GM12878 (cell line): ENCODE data around the gene CCDC12. TPM values are rescaled to one million over a fixed set of nuclear protein-coding genes. Genes with fewer than 3 reads are reported as not detected.

Experiments
- ATAC-seq: fragments of 200-7000 bp; cut with Tn5 transposase; 3 replicates; pipeline ENCODE4 v1.9.1; 2020; ENCODE audit warnings: mild to moderate bottlenecking, moderate library complexity
- BruUV-seq: library from RNA; stranded (reverse); fragments of 400-500 nt; replicated peaks from 2 replicates; lab custom pipeline; 2021; lab: Mats Ljungman, UMichigan
- CTCF ChIA-PET: fragments of 300-600 bp; sonication (Branson Sonifier 250); formaldehyde crosslinking; extraction: SDS; loops from one replicate; lab custom pipeline; 2021; ENCODE audit warnings: inconsistent platforms; lab: Yijun Ruan, JAX
- POLR2A ChIA-PET: fragments of 350-600 bp; formaldehyde crosslinking; extraction: SDS; loops from one replicate; lab custom pipeline; 2021; ENCODE audit warnings: inconsistent platforms; lab: Charles Lee
- RAD21 ChIA-PET: fragments of 300-600 bp; sonication (Branson Sonifier 250); formaldehyde crosslinking; loops from one replicate; lab custom pipeline; 2023; ENCODE audit warnings: antibody characterized with exemption; ENCODE audit not compliant: unreplicated experiment; lab: Charles Lee
- SMC1A ChIA-PET: fragments of 300-600 bp; sonication (Branson Sonifier 250); formaldehyde crosslinking; loops from one replicate; lab custom pipeline; 2023; ENCODE audit not compliant: unreplicated experiment, uncharacterized antibody; lab: Charles Lee
- DNase-seq: peaks from one replicate; pipeline ENCODE4 v3.0.0-alpha.2; 2011; ENCODE audit warnings: low read depth, low spot score
- FAIRE-seq: peaks from 3 replicates; lab custom pipeline; 2011; peaks lifted over from hg19 to GRCh38; lab: Jason Lieb, UNC
- H2AFZ ChIP-seq: 2 replicates; pipeline ENCODE4 v1.6.0; 2011; ENCODE audit warnings: low read depth, low read length, control low read depth; ENCODE audit not compliant: control insufficient read depth
- H3K27ac ChIP-seq: 2 replicates; pipeline ENCODE4 v1.5.1; 2011; ENCODE audit warnings: control low read depth; ENCODE audit not compliant: control insufficient read depth, insufficient read depth
- H3K27me3 ChIP-seq, 2 experiments: replicated peaks in 1 of 2; 2 replicates each; pipeline versions ENCODE4 v1.6.0 to v1.6.1; 2011; ENCODE audit warnings: low read length in 1 of 2; ENCODE audit not compliant: control insufficient read depth in 2 of 2, insufficient read depth in 2 of 2
- H3K36me3 ChIP-seq, 2 experiments: 2 replicates each; pipeline ENCODE4 v1.5.1; 2011; ENCODE audit warnings: low read length in 1 of 2; ENCODE audit not compliant: control insufficient read depth in 2 of 2, insufficient read depth in 2 of 2
- H3K4me1 ChIP-seq: 2 replicates; pipeline ENCODE4 v1.6.1; 2011; ENCODE audit warnings: mild to moderate bottlenecking, low read length, moderate library complexity, mixed read lengths; ENCODE audit not compliant: control insufficient read depth, insufficient read depth
- H3K4me2 ChIP-seq: 2 replicates; pipeline ENCODE4 v1.6.0; 2011; ENCODE audit warnings: control low read depth; ENCODE audit not compliant: control insufficient read depth, insufficient read depth
- H3K4me3 ChIP-seq: fragments of 200-600 bp; sonication (generic); 2 replicates; pipeline ENCODE4 v1.5.1; 2016
- H3K79me2 ChIP-seq: 2 replicates; pipeline ENCODE4 v1.6.0; 2011; ENCODE audit warnings: low read length; ENCODE audit not compliant: control insufficient read depth, insufficient read depth
- H3K9ac ChIP-seq: 2 replicates; pipeline ENCODE4 v1.8.0; 2011; ENCODE audit warnings: low read length, control low read depth, mixed read lengths; ENCODE audit not compliant: control insufficient read depth, insufficient read depth
- H3K9me3 ChIP-seq: replicated peaks from 3 replicates; pipeline ENCODE4 v1.5.1; 2011; ENCODE audit warnings: mild to moderate bottlenecking, low read length; ENCODE audit not compliant: control insufficient read depth, insufficient read depth
- H4K20me1 ChIP-seq: 2 replicates; pipeline ENCODE4 v1.6.0; 2011; ENCODE audit not compliant: control insufficient read depth, insufficient read depth
- CBFB ChIP-seq: IDR thresholded peaks from 2 replicates; pipeline ENCODE4 v1.6.1; 2016; ENCODE audit warnings: antibody characterized with exemption, low read depth
- CHD4 ChIP-seq: fragments of 200-600 bp; sonication (generic); IDR thresholded peaks from 2 replicates; pipeline ENCODE4 v1.6.1; 2016; ENCODE audit warnings: mild to moderate bottlenecking
- IKZF1 ChIP-seq: fragments of 450-650 bp; conservative IDR thresholded peaks from 2 replicates; pipeline ENCODE4 v1.6.1; 2017; ENCODE audit warnings: antibody characterized with exemption, mild to moderate bottlenecking
- NFYA ChIP-seq: IDR thresholded peaks from 2 replicates; pipeline ENCODE4 v1.6.1; 2011; ENCODE audit warnings: low read depth, mild to moderate bottlenecking, low read length, improper control_type of control experiment, borderline replicate concordance
- SMC3 ChIP-seq: IDR thresholded peaks from 2 replicates; pipeline ENCODE4 v1.6.1; 2011; ENCODE audit warnings: low read length, improper control_type of control experiment, borderline replicate concordance
- TAF1 ChIP-seq: IDR thresholded peaks from 2 replicates; pipeline ENCODE4 v1.6.1; 2011; ENCODE audit warnings: mild to moderate bottlenecking, low read depth, low read length, borderline replicate concordance
- ZNF24 ChIP-seq: fragments of 450-650 bp; IDR thresholded peaks from 2 replicates; pipeline ENCODE4 v1.6.1; 2017; ENCODE audit warnings: antibody characterized with exemption, mild to moderate bottlenecking
- ZNF384 ChIP-seq: IDR thresholded peaks from 2 replicates; pipeline ENCODE4 v1.6.1; 2012; ENCODE audit warnings: low read depth, mild to moderate bottlenecking, low read length, improper control_type of control experiment, borderline replicate concordance
- WGBS: methylation state at CpG from one replicate; pipeline ENCODE4 v1.1.6; 2016; ENCODE audit warnings: low lambda C conversion rate; ENCODE audit not compliant: insufficient replicate concordance, insufficient coverage; ENCODE audit errors: missing lambda C conversion rate; 5-methylcytosine and 5-hydroxymethylcytosine counted together
- in situ Hi-C: fragments of 300-500 bp; cut with MboI; formaldehyde crosslinking; loops from 9 replicates; pipeline ENCODE4 v1.14.3; 2018; ENCODE audit warnings: mixed read lengths
- intact Hi-C: fragments of 100-400 bp; cut with micrococcal nuclease; formaldehyde crosslinking; loops from one replicate; pipeline ENCODE4 v1.14.2; 2022; ENCODE audit not compliant: unreplicated experiment
- polyA plus RNA-seq, 11 experiments: library from polyadenylated mRNA; depleted of rRNA in 4 of 11; unstranded in 6 of 11; stranded (reverse) in 5 of 11; fragments of >200 nt; fragmentation: Nextera tagmentation in 4 of 11; fragmentation: Illumina TruSeq in 1 of 11; extraction: Ambion mirVana in 4 of 11; extraction: Trizol in 1 of 11; gene quantifications; 1 replicate in 1 of 11; 2 replicates in 10 of 11; pipeline versions ENCODE4 v1.2.1 to v1.2.3, GENCODE V29; 2011 to 2016; ENCODE audit warnings: inconsistent platforms in 2 of 11, missing spikeins in 2 of 11, low read depth in 1 of 11
- total RNA-seq, 4 experiments: library from RNA; depleted of rRNA in 3 of 4; stranded (reverse); fragments of >200 nt in 3 of 4; fragmentation: Illumina TruSeq in 1 of 4; extraction: Trizol in 1 of 4; gene quantifications; 2 replicates each; pipeline versions ENCODE4 v1.2.1 to v1.2.3, GENCODE V29; 2013 to 2021
- TF ChIP-seq, protein P1 (sequence below): IDR thresholded peaks from 2 replicates; pipeline ENCODE4 v1.6.1; 2012; ENCODE audit warnings: mild to moderate bottlenecking, low read depth, low read length

CCDC12 gene
- total and polyA plus RNA-seq, 10 of the 15 experiments (the other 5 are each of a cell fraction or from before 2014, with no cell fraction given) = 9.2 to 91.4 (median 61.3) TPM

DNA sequence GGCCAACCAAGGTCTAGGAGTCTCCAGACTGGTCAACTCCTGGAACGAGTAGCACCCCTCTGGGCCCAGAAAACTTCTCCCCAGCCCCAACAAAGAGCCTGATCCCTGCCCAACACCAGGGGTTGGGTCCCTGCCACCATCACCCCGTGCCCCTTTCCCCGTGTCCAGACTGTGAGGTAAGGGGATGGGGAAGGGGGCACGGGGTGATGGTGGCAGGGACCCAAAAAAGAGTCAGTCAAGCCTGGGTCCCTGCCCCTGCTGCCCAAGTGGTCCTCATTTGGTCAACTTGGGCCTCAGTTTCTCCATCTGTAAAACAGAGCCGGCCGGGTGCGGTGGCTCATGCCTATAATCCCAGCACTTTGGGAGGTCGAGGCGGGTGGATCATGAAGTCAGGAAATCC lies 1.8 kb upstream of the CCDC12 start:
- ChIA-PET CTCF (interaction anchor here (1.1 to 1.5 kb wide), 2 partner anchors 9 to 45 kb away, joined by 3 read pairs; no protein-coding TSS in a partner anchor), SMC1A (interaction anchor here (0.6 to 9.6 kb wide), 9 partner anchors 9 to 647 kb away, joined by 3 to 126 read pairs (median 4); no protein-coding TSS in a partner anchor), RAD21 (interaction anchor here (0.8 to 3.9 kb wide), 7 partner anchors 9 to 51 kb away, joined by 3 to 28 read pairs (median 5); no protein-coding TSS in a partner anchor), POLR2A (interaction anchor here (0.7 to 2.6 kb wide), 12 partner anchors 9 to 402 kb away, joined by 3 to 10 read pairs (median 6); partner anchors contain the start of gene PTPN23)
- Histone ChIP-seq H3K36me3 (no peaks in the 10 kb centered on the region), H3K27me3 (no peaks in the 10 kb centered on the region), H3K27ac (peak overlapping the region; percentile 88; the same call in 1 of the 2 replicates), H3K4me2 (peak overlapping the region; percentile 99), H2AFZ (no peak overlapping the region), H3K9ac (no peak overlapping the region; the same call in 1 of the 2 replicates), H4K20me1 (no peaks in the 10 kb centered on the region), H3K79me2 (peaks cover 69% of the 10 kb centered on the region), H3K9me3 (no peaks in the 10 kb centered on the region), H3K4me3 (peak overlapping the region; percentile 96), H3K4me1 (peaks cover 29% of the 10 kb centered on the region)
- FAIRE-seq (no peak), DNase-seq (no peak), ATAC-seq (no peak)
- 72% methylated on average over 9 of the region's 9 CpGs for WGBS
- intact Hi-C loops (no loop called here), in situ Hi-C loops (no loop called here)
- no peak for TF ChIP-seq CBFB
- TF ChIP-seq CHD4 = no peak
- TF ChIP-seq, protein P1, sequence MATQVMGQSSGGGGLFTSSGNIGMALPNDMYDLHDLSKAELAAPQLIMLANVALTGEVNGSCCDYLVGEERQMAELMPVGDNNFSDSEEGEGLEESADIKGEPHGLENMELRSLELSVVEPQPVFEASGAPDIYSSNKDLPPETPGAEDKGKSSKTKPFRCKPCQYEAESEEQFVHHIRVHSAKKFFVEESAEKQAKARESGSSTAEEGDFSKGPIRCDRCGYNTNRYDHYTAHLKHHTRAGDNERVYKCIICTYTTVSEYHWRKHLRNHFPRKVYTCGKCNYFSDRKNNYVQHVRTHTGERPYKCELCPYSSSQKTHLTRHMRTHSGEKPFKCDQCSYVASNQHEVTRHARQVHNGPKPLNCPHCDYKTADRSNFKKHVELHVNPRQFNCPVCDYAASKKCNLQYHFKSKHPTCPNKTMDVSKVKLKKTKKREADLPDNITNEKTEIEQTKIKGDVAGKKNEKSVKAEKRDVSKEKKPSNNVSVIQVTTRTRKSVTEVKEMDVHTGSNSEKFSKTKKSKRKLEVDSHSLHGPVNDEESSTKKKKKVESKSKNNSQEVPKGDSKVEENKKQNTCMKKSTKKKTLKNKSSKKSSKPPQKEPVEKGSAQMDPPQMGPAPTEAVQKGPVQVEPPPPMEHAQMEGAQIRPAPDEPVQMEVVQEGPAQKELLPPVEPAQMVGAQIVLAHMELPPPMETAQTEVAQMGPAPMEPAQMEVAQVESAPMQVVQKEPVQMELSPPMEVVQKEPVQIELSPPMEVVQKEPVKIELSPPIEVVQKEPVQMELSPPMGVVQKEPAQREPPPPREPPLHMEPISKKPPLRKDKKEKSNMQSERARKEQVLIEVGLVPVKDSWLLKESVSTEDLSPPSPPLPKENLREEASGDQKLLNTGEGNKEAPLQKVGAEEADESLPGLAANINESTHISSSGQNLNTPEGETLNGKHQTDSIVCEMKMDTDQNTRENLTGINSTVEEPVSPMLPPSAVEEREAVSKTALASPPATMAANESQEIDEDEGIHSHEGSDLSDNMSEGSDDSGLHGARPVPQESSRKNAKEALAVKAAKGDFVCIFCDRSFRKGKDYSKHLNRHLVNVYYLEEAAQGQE = no peak
- no peak for TF ChIP-seq TAF1
- TF ChIP-seq IKZF1 = no peak
- no peak for TF ChIP-seq ZNF384
- TF ChIP-seq NFYA = no peak
- TF ChIP-seq SMC3 = no peak
- TF ChIP-seq ZNF24 = no peak
- BruUV-seq = no TSS peak
